Type B pancreatic cell (in vitro differentiated cells): ENCODE results near the gene PIK3AP1. TPM values are rescaled to one million over a fixed set of nuclear protein-coding genes. Genes with fewer than 3 reads are reported as not detected.
A peak's percentile ranks its signal among the peaks of the same experiment; 100 is the strongest.

ENCODE experiments used
- DNase-seq: peaks from one replicate; pipeline ENCODE4 v3.0.0; 2021; ENCODE audit warnings: mixed read lengths; ENCODE audit not compliant: unreplicated experiment; ENCODE audit errors: extremely low spot score
- H3K27ac Mint-ChIP-seq: 2 replicates; pipeline ENCODE4 v1.8.0; 2021; ENCODE audit warnings: mild to moderate bottlenecking, mixed read lengths
- H3K27me3 Mint-ChIP-seq: 2 replicates; pipeline ENCODE4 v1.8.0; 2021; ENCODE audit warnings: mixed read lengths
- H3K36me3 Mint-ChIP-seq: 2 replicates; pipeline ENCODE4 v1.8.0; 2021; ENCODE audit warnings: mixed read lengths
- H3K4me1 Mint-ChIP-seq: one replicate; pipeline ENCODE4 v1.8.0; 2021; ENCODE audit warnings: mixed read lengths; ENCODE audit not compliant: unreplicated experiment
- H3K4me3 Mint-ChIP-seq: 2 replicates; pipeline ENCODE4 v1.8.0; 2021; ENCODE audit warnings: mild to moderate bottlenecking, mixed read lengths
- H3K9me3 Mint-ChIP-seq: 2 replicates; pipeline ENCODE4 v1.8.0; 2021; ENCODE audit warnings: mixed read lengths
- total RNA-seq: library from RNA; stranded (reverse); gene quantifications from 2 replicates; pipeline ENCODE4 v1.2.1, GENCODE V29; 2021; ENCODE audit warnings: low replicate concordance
- TF ChIP-seq, protein P1 (sequence below): fragments of 200-600 bp; sonication (generic); conservative IDR thresholded peaks from 2 replicates; pipeline ENCODE4 v1.5.0; 2021; ENCODE audit warnings: antibody characterized with exemption, mild to moderate bottlenecking

PIK3AP1 gene
- total RNA-seq, 1 donor from 2014 or later, result 3.5 TPM

DNA sequence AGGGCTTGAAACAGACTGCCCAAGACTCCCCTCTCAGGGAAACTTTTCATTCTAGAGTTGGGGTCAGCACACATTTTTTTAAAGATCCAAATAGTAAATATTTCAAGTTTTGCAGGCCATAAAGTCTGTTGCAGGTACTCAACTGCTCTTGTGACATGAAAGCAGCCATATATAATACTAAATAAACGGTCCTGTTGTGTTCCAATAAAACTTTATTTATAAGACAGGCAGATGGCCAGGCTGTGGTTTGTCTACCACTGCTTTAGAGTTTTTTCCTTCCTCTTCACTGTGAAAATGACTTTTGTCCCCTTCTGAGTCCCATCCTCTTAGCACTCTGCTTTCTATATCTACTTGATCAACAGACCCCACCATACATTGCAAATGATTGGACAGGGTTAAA, 93.0 kb downstream of the PIK3AP1 start:
- peaks cover 4% of the 10 kb centered on the region for H3K4me1 Mint-ChIP-seq
- no peaks in the 10 kb centered on the region for H3K36me3 Mint-ChIP-seq
- no peak overlapping the region for H3K27ac Mint-ChIP-seq
- TF ChIP-seq, protein P1, sequence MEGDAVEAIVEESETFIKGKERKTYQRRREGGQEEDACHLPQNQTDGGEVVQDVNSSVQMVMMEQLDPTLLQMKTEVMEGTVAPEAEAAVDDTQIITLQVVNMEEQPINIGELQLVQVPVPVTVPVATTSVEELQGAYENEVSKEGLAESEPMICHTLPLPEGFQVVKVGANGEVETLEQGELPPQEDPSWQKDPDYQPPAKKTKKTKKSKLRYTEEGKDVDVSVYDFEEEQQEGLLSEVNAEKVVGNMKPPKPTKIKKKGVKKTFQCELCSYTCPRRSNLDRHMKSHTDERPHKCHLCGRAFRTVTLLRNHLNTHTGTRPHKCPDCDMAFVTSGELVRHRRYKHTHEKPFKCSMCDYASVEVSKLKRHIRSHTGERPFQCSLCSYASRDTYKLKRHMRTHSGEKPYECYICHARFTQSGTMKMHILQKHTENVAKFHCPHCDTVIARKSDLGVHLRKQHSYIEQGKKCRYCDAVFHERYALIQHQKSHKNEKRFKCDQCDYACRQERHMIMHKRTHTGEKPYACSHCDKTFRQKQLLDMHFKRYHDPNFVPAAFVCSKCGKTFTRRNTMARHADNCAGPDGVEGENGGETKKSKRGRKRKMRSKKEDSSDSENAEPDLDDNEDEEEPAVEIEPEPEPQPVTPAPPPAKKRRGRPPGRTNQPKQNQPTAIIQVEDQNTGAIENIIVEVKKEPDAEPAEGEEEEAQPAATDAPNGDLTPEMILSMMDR, result no peak
- DNase-seq, result no peak
- H3K9me3 Mint-ChIP-seq, result no peaks in the 10 kb centered on the region
- H3K4me3 Mint-ChIP-seq, result no peak overlapping the region
- H3K27me3 Mint-ChIP-seq, result no peaks in the 10 kb centered on the region

DNA sequence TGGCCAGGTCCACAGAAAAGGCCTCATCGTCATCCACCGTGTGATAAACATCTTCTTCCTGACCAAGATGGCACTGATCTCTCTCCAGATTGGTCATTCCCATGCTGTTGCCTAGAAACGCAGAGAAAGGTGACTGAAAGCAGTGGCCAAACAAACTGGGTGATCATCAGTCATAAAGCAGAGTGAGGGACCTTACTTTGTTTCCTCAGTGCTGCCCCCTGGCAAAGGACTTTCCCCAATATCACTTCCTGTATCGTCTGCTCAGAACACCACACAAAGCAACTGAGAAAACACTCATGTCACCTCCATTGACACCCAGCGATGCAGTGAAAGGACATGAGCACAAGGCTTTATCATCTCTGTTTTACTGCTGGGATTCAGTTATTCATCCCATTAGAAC, 93.5 kb downstream of the PIK3AP1 start:
- TF ChIP-seq, protein P1, result no peak
- Mint-ChIP-seq H3K4me1 (peaks cover under 1% of the 10 kb centered on the region), H3K4me3 (no peak overlapping the region), H3K27ac (no peak overlapping the region), H3K9me3 (no peaks in the 10 kb centered on the region), H3K36me3 (no peaks in the 10 kb centered on the region), H3K27me3 (no peaks in the 10 kb centered on the region)
- no peak for DNase-seq

DNA sequence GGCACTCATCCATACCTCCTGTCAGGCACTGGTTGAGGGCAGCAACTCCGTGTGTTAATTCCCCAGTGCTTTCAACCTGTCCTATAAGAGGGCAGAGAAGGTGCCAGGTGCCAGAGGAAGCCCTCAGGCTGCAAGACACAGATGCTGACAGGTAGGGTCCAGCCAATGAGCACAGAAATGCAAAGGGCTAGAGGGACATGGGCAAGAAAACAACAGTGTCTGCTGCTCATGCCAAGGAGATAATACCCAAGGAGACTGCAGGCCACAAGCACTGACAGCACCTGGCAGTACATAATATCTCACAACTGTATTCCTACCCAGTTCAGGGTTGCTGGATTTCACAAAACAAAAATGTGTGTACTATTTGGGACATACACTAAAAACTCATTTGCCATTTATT, 95.1 kb downstream of the PIK3AP1 start:
- Mint-ChIP-seq H3K27ac (no peak overlapping the region), H3K4me3 (no peak overlapping the region), H3K4me1 (no peaks in the 10 kb centered on the region), H3K36me3 (no peaks in the 10 kb centered on the region), H3K9me3 (no peaks in the 10 kb centered on the region), H3K27me3 (no peaks in the 10 kb centered on the region)
- DNase-seq, result no peak
- TF ChIP-seq, protein P1, result no peak

DNA sequence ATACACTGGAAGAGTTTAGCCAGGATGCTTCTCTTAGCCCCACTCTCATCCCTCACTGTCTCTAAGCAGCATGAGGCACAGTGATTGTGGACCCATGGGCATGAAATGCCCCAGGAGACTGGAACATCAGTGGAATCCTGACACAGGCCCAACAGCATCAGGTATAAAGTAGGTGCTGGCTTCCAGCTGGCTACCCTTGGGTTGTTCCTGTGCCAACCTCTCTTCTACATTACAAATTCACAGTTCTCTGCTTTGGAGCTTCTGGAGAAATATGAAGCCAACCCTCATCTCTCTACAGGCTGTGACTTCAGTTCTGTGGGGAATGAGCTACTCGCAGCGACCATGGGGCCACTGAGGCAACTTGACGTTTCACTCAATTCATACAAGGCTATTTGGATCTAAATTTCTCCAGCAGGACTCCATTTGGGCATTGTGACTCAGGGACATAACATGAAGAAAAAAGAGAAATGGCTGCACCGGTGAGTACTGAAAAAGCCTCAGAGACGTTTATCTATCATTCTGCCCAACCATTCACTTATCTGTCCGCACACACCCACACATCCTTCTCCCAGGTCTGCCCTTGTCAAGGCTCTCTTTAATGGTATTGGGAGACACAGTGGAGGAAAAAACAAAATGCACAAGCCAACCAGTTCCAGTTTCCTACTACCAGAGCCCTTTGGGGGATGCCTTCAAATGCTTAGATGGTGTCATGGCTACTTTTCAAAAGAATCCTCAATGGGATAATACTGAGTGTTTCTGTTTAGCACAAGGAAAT, 98.1 kb downstream of the PIK3AP1 start:
- no peaks in the 10 kb centered on the region for H3K9me3 Mint-ChIP-seq
- TF ChIP-seq, protein P1, result no peak
- H3K4me3 Mint-ChIP-seq, result peak overlapping the region; percentile 11
- DNase-seq, result no peak
- H3K27ac Mint-ChIP-seq, result no peak overlapping the region
- no peaks in the 10 kb centered on the region for H3K27me3 Mint-ChIP-seq
- no peaks in the 10 kb centered on the region for H3K36me3 Mint-ChIP-seq
- peaks cover 4% of the 10 kb centered on the region for H3K4me1 Mint-ChIP-seq

DNA sequence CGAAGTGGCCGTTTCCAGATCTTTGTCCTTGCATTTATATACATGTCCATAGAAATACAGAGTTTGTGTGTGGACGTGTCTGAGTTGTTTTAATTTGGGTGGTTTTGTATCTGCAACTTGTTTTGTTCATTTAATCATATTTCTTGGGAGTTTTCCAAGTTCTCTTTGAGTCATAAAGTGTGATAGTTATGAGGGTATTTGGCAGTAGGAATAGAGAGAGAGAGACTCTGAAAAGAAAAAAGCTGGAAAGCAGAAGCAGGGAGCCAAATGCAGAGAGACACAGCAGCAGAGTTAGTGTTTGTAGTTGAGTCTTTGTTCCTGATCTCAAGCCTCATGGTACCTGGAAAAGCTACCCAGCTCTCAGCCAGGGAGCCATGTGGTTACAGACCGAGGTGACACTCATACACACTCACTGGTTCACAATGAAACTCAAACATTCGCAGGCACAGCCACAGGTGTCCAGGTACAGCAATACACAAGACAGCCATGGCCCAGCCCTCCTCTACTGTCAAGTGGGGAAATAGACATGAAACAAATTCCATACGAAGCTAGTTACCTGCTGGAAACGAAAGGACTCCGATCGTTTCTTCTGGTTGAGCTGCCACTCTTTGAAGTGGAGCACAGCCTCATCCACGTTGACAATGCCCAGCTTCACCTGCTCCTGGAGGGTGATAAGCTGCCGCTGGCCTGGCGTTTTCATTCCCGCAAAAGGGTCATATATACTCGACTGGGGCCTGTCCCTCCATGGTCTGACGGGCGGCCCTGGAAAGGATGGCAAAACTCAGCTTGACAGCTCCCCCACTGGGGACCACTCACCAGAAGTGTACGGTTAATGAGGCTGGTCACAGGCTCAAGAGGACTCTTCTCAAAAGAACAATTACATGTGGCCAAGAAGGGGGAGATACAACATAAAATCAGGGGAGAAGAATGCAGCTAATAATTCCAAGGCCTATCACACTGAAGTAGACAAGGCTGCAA, 100.2 kb downstream of the PIK3AP1 start:
- TF ChIP-seq, protein P1, result no peak
- no peak for DNase-seq
- Mint-ChIP-seq H3K9me3 (no peaks in the 10 kb centered on the region), H3K36me3 (no peaks in the 10 kb centered on the region), H3K4me1 (peaks cover 4% of the 10 kb centered on the region), H3K4me3 (no peak overlapping the region), H3K27me3 (no peaks in the 10 kb centered on the region), H3K27ac (no peak overlapping the region)
